Body of pancreas (tissue), 4 donors: Measurements from ENCODE around the gene MMP25.
"Not testable (repeated sequence)": the region's sequence is repeated elsewhere in the genome, so short reads cannot be mapped to it uniquely, and the experiment has no call there.

Source experiments
- CTCF ChIP-seq, 7 experiments: fragments of 450-650 bp in 4 of 7; fragments of 200-600 bp in 3 of 7; sonication (generic) in 3 of 7; IDR thresholded peaks; one replicate each; pipeline ENCODE4 v1.5.1; 2016 to 2019; ENCODE audit warnings: antibody characterized with exemption in 7 of 7
- POLR2A ChIP-seq, 3 donors: fragments of 450-650 bp; IDR thresholded peaks; one replicate each; pipeline ENCODE4 v1.6.1; 2016; ENCODE audit warnings: antibody characterized with exemption in 3 of 3, mild to moderate bottlenecking in 2 of 3

GRCh38 chr16:3055734-3056115 is 9.4 kb downstream of the MMP25 start:
- TF ChIP-seq CTCF, POLR2A (IDR thresholded peaks at IDR 0.05): not testable (repeated sequence)
